Hepatocyte (in vitro differentiated cells): ENCODE data around the gene KCNJ15. TPM values are rescaled to one million over a fixed set of nuclear protein-coding genes. Genes with fewer than 3 reads are reported as not detected.

Experiments
- DNase-seq: peaks from one replicate; pipeline ENCODE4 v3.0.0-alpha.2; 2016; ENCODE audit warnings: low spot score
- H2AFZ ChIP-seq: fragments of 200-600 bp; sonication (generic); 2 replicates; pipeline ENCODE4 v1.6.0; 2016; ENCODE audit warnings: antibody characterized with exemption, mild to moderate bottlenecking
- H3K27ac ChIP-seq: fragments of 200-600 bp; sonication (generic); 2 replicates; pipeline ENCODE4 v1.5.1; 2016; ENCODE audit warnings: mild to moderate bottlenecking
- H3K27me3 ChIP-seq: fragments of 200-600 bp; sonication (generic); 2 replicates; pipeline ENCODE4 v1.6.1; 2016
- H3K36me3 ChIP-seq: fragments of 200-600 bp; sonication (generic); replicated peaks from 2 replicates; pipeline ENCODE4 v1.5.1; 2016; ENCODE audit warnings: low read depth; ENCODE audit not compliant: insufficient read depth
- H3K4me1 ChIP-seq: fragments of 200-600 bp; sonication (generic); 2 replicates; pipeline ENCODE4 v1.5.1; 2016; ENCODE audit warnings: mild to moderate bottlenecking, moderate library complexity; ENCODE audit not compliant: insufficient read depth
- H3K4me2 ChIP-seq: fragments of 200-600 bp; sonication (generic); 2 replicates; pipeline ENCODE4 v1.6.0; 2016
- H3K4me3 ChIP-seq: fragments of 200-600 bp; sonication (generic); 2 replicates; pipeline ENCODE4 v1.5.1; 2016; ENCODE audit warnings: mild to moderate bottlenecking
- H3K79me2 ChIP-seq: fragments of 200-600 bp; sonication (generic); 2 replicates; pipeline ENCODE4 v1.6.0; 2017; ENCODE audit warnings: mild to moderate bottlenecking
- H3K9me2 ChIP-seq: fragments of 200-600 bp; sonication (generic); replicated peaks from 2 replicates; pipeline ENCODE4 v1.6.0; 2017; ENCODE audit warnings: mild to moderate bottlenecking; ENCODE audit not compliant: insufficient read depth
- H3K9me3 ChIP-seq: fragments of 200-600 bp; sonication (generic); 2 replicates; pipeline ENCODE4 v1.5.1; 2016; ENCODE audit warnings: low read depth, mild to moderate bottlenecking
- H4K20me1 ChIP-seq: fragments of 200-600 bp; sonication (generic); 2 replicates; pipeline ENCODE4 v1.6.0; 2016; ENCODE audit warnings: mild to moderate bottlenecking; ENCODE audit not compliant: insufficient read depth, poor library complexity, severe bottlenecking
- EZH2 ChIP-seq: fragments of 200-600 bp; sonication (generic); IDR thresholded peaks from 2 replicates; pipeline ENCODE4 v1.6.1; 2016; ENCODE audit warnings: antibody characterized with exemption, mild to moderate bottlenecking, borderline replicate concordance
- EZH2phosphoT487 ChIP-seq: fragments of 200-600 bp; sonication (generic); IDR thresholded peaks from one replicate; pipeline ENCODE4 v1.6.1; 2018; ENCODE audit warnings: antibody characterized with exemption, mild to moderate bottlenecking, low read depth, moderate library complexity; ENCODE audit not compliant: unreplicated experiment, severe bottlenecking
- WGBS: methylation state at CpG from one replicate; pipeline ENCODE4 v1.1.6; 2016; ENCODE audit warnings: low lambda C conversion rate; ENCODE audit errors: missing lambda C conversion rate; 5-methylcytosine and 5-hydroxymethylcytosine counted together
- polyA plus RNA-seq: library from polyadenylated mRNA; unstranded; fragments of >200 nt; fragmentation: Nextera tagmentation; extraction: Ambion mirVana; gene quantifications from 2 replicates; pipeline ENCODE4 v1.2.1, GENCODE V29; 2016
- total RNA-seq: library from RNA; depleted of rRNA; stranded (reverse); fragments of >200 nt; gene quantifications from 2 replicates; pipeline ENCODE4 v1.2.3, GENCODE V29; 2014
- TF ChIP-seq, protein P1 (sequence below): fragments of 200-600 bp; sonication (generic); IDR thresholded peaks from 2 replicates; pipeline ENCODE4 v1.5.1; 2016; ENCODE audit warnings: antibody characterized with exemption, mild to moderate bottlenecking; ENCODE audit not compliant: poor library complexity

KCNJ15 gene
- total and polyA plus RNA-seq, 2 experiments from 2014 or later, result 0.43 to 0.88 TPM

DNA sequence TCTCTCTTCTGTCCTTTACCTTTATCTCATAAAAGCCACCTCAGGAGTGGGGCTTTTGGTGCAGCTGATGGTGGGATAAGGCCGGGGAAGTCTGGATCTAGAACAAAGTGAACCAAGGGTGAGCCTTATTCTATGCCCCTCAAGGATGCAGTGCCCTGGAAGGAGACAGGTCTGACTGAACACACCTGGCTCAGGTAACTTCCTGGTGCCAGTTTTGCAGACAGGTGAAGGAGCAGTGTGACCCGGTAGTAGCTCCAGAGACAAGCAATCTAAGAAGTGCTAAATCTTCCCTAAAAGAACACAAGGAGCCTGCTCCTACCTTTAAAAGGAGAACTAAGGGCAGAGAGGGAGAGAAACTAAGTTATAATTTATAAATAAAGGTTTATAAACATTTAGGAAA, 2.9 kb downstream of the KCNJ15 start:
- TF ChIP-seq EZH2phosphoT487, result no peak
- TF ChIP-seq EZH2, result no peak
- TF ChIP-seq, protein P1, sequence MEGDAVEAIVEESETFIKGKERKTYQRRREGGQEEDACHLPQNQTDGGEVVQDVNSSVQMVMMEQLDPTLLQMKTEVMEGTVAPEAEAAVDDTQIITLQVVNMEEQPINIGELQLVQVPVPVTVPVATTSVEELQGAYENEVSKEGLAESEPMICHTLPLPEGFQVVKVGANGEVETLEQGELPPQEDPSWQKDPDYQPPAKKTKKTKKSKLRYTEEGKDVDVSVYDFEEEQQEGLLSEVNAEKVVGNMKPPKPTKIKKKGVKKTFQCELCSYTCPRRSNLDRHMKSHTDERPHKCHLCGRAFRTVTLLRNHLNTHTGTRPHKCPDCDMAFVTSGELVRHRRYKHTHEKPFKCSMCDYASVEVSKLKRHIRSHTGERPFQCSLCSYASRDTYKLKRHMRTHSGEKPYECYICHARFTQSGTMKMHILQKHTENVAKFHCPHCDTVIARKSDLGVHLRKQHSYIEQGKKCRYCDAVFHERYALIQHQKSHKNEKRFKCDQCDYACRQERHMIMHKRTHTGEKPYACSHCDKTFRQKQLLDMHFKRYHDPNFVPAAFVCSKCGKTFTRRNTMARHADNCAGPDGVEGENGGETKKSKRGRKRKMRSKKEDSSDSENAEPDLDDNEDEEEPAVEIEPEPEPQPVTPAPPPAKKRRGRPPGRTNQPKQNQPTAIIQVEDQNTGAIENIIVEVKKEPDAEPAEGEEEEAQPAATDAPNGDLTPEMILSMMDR, result no peak
- peak overlapping the region; percentile 18 for H3K4me2 ChIP-seq
- H4K20me1 ChIP-seq, result no peaks in the 10 kb centered on the region
- H3K9me3 ChIP-seq, result no peaks in the 10 kb centered on the region
- no peaks in the 10 kb centered on the region for H3K9me2 ChIP-seq
- no peaks in the 10 kb centered on the region for H3K79me2 ChIP-seq
- no peak overlapping the region for H3K4me3 ChIP-seq
- no peak overlapping the region for H2AFZ ChIP-seq
- peak overlapping the region; percentile 18 for H3K27ac ChIP-seq
- peaks cover 7% of the 10 kb centered on the region for H3K4me1 ChIP-seq
- H3K36me3 ChIP-seq, result no peaks in the 10 kb centered on the region
- DNase-seq, result no peak
- 79% methylated on average over 2 of the region's 2 CpGs for WGBS
- peaks cover 5% of the 10 kb centered on the region for H3K27me3 ChIP-seq

- H4K20me1 ChIP-seq, result no peaks in the 10 kb centered on the region
- no peak overlapping the region for H3K27ac ChIP-seq
- H2AFZ ChIP-seq, result no peak overlapping the region
- H3K79me2 ChIP-seq, result no peaks in the 10 kb centered on the region
- peaks cover 5% of the 10 kb centered on the region for H3K27me3 ChIP-seq
- no peak overlapping the region for H3K4me3 ChIP-seq
- TF ChIP-seq EZH2, result no peak
- TF ChIP-seq, protein P1, result no peak
- no peak for TF ChIP-seq EZH2phosphoT487
- no peak for DNase-seq
- no peak overlapping the region for H3K4me2 ChIP-seq
- H3K9me3 ChIP-seq, result no peaks in the 10 kb centered on the region
- H3K36me3 ChIP-seq, result no peaks in the 10 kb centered on the region
- H3K4me1 ChIP-seq, result peaks cover 10% of the 10 kb centered on the region
- H3K9me2 ChIP-seq, result no peaks in the 10 kb centered on the region
- WGBS, result 93% methylated on average over 6 of the region's 6 CpGs
Measured at GRCh38 chr21:38260426-38260825, 3.6 kb downstream of the KCNJ15 start.

DNA sequence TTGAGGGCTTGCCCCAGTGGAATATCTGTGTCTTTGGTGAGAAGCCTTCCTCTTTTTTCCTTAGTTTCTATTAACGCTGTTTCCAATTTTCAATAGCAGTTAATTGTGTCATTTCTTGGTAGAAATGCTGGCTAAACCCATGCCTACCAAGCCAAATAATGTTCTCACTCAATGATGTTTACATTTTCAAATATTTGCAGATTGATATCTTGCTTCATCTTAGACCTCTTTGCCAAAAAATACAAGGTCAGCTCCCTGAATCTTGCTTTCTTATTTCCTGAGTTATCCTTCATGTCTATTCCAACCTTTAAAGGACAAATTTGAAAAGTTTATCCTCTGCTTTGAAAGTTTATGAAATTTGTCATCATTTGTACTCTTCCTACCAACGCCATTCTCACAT, 5.1 kb downstream of the KCNJ15 start:
- H3K4me3 ChIP-seq, result no peak overlapping the region
- H3K27ac ChIP-seq, result no peak overlapping the region
- H3K9me3 ChIP-seq, result no peaks in the 10 kb centered on the region
- WGBS, result 91% methylated on average over 2 of the region's 2 CpGs
- H2AFZ ChIP-seq, result no peak overlapping the region
- H3K9me2 ChIP-seq, result no peaks in the 10 kb centered on the region
- no peaks in the 10 kb centered on the region for H4K20me1 ChIP-seq
- peaks cover 5% of the 10 kb centered on the region for H3K27me3 ChIP-seq
- H3K4me1 ChIP-seq, result peaks cover 10% of the 10 kb centered on the region
- TF ChIP-seq EZH2, result no peak
- TF ChIP-seq EZH2phosphoT487, result no peak
- TF ChIP-seq, protein P1, result no peak
- no peak for DNase-seq
- no peak overlapping the region for H3K4me2 ChIP-seq
- no peaks in the 10 kb centered on the region for H3K36me3 ChIP-seq
- no peaks in the 10 kb centered on the region for H3K79me2 ChIP-seq

DNA sequence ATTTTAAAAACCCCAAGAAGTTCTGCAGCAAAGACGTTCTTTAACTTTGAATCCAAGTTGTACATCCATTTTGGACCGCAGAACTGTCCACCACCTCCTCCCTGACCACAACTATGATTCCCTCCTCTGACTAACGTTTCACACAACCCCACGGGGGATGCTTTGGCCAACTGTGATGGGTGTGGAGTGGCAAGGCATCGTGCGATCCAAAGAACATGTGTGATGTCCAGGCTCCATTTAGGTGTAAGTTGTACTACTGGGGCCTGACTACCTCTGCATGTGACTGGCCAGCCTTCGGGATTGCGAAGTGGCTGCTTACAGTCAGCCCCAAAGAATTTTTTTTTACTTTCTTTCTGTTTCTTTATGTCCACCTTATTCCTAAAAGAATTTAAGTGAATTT, 6.7 kb downstream of the KCNJ15 start:
- Histone ChIP-seq H3K4me2 (no peak overlapping the region), H3K9me2 (no peaks in the 10 kb centered on the region), H4K20me1 (no peaks in the 10 kb centered on the region), H3K9me3 (no peaks in the 10 kb centered on the region), H3K4me3 (no peak overlapping the region), H3K4me1 (peaks cover 20% of the 10 kb centered on the region), H3K36me3 (no peaks in the 10 kb centered on the region), H3K27me3 (no peaks in the 10 kb centered on the region), H2AFZ (no peak overlapping the region), H3K79me2 (no peaks in the 10 kb centered on the region), H3K27ac (no peak overlapping the region)
- WGBS, result 86% methylated on average over 8 of the region's 8 CpGs
- no peak for TF ChIP-seq EZH2
- TF ChIP-seq EZH2phosphoT487, result no peak
- TF ChIP-seq, protein P1, result no peak
- no peak for DNase-seq
